Measurements from ENCODE around the gene SRCIN1.
A peak's percentile ranks its signal among the peaks of the same experiment; 100 is the strongest.
"Not testable (repeated sequence)": the region's sequence is repeated elsewhere in the genome, so short reads cannot be mapped to it uniquely, and the experiment has no call there.

SRCIN1 gene

DNA sequence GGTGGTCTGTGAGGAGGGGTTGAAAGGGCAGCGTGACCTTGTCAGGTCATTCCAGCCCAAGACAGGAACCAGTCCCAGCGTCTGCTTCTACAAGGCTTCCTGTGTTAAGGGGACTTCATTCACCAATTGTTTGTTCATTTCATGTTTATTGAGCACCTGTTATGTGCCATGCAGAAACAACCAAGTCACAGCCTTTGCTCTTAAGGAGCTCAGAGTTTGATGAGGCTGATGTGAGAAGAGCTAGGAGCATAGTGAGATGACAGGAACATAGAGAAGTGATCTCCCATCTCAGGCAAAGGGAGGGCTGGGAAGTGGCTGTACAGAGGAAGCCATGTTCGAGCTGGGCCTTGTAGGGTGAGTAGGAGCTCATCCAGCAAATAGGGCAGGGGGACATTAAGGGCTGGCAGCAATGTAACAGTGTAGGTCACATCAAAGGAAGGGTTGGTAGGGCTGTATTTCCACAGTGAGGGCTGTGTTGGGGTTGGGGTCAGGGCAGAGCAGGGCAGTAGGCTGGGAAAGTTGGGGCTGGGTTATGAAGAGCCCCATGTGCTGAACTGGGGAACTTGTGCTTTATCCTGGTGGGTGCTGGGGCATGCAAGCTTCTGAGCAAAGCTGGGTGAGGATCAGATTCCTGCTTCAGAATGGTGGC lies 97.7 kb downstream of the SRCIN1 start:
- no peak for DNase-seq (ENCODE audit: low read depth)

DNA sequence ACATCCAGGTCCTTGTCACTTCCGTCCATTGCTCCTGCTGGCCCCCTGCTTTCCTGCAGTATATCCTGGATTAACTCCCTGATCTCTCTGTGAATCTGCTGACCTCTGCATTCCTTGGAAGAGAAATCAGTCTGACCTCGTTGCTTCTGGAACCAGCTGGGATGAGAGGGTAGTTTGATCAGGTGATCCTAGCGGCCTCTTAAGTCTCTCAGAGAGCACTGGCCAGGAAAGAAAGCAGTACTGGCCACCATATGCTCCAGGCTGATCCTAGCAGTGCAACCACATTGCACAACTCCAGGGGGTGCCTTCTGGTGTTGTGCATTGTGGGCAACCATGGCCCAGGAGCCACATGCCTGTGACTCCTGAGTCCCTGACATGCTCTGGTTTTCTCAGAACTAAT lies 98.3 kb downstream of the SRCIN1 start:
- no peak for DNase-seq (ENCODE audit: low read depth)

DNA sequence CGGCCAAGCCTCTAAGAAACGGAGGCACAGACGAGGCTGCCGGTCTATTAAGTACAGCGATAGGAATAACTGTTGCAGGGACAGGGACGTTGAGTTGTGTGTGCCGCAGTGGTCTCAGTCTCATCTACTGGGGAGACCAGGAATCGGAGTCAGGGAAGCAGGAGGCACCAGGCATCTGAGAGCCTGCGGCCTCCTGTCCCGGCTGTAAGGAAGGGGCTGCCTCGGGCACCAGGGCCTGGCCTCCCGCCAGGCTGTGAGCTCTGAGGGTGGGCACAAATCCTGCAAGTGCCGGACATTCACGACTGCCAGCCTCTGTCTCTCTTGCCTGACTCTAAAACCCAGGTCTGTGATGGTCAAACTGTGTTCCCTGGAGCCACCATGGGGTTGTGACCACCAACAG lies 101.5 kb downstream of the SRCIN1 start:
- no peak for DNase-seq (ENCODE audit: low read depth)

DNA sequence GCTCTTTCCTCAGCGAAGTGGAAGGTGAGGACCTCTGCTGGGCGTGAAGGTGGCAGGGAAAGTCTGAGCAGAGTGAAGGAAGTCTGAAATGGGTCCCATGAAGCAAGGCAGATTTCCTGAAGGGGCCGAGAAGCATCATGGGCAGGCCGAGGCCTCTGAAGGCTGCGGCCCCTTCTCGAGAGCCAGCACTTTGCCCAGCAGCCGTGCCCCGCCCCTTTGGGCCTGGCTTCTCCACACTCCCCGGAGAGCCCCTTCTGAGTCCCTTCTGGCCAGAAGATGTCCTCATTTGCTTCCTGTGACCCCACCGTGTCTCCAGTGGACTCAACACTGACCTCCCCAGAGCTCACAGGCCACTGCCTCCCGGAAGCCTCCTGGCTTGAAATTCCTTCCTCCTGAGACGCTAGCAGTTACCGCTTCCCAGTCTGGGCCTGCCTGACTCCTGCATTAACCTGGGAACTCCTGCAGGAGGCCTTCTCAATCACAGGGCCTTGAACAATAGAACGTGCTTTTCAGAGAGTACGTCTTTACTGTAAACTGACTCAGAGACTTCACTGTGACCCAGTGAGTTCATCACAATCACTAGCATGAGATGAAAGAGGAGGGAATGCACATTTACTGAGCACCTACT lies 102.4 kb downstream of the SRCIN1 start:
- DNase-seq (ENCODE audit: low read depth): not testable (repeated sequence)

- DNase-seq (ENCODE audit: low read depth): not testable (repeated sequence)
These were observed 104.0 kb downstream of the SRCIN1 start for GRCh38 chr17:38501718-38502117.

DNA sequence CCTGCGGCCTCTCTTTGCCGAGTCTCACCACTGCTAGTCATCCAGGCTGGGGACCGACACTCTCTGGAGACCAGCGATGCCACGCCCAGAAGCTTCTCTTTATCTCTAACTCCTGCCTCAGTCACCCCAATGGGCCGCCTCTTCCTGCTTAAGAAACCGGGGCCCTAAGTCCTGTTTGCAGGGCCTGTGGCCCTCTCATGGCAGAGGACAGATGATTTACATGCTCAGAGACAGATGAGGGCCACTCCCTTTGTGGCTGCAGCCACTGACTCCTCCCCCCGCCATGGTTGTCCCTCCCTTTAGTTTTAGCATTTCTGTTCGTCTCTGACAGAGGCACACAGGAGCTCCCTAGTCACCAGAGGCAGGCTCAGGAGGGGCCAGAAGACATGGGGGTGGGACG lies 106.5 kb downstream of the SRCIN1 start:
- DNase-seq (ENCODE audit: low read depth): not testable (repeated sequence)

DNA sequence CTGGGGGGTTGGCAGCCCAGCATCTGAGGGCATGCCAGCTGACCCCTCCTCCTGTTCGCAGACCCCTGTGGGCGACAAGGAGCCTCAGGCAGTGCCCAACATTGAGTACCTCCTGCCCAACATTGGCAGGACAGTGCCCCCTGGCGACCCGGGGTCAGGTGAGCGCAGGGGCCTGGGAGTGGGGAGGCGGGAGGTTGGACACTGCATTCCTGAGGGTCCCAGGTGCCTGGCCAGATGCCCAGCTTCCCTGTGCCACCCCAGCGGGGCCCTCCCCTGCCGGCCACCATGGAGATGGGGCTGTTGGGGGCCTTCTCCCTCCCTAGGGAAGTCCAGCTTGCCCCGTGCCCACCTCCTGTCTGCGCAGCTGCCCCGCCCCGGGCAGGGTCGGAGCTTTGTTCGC lies 107.4 kb downstream of the SRCIN1 start:
- DNase-seq (ENCODE audit: low read depth): no peak

GRCh38 chr17:38497656-38498055 lies 108.1 kb downstream of the SRCIN1 start:
- not testable (repeated sequence) for DNase-seq (ENCODE audit: low read depth)

- DNase-seq (ENCODE audit: low read depth): not testable (repeated sequence)
These were observed 111.6 kb downstream of the SRCIN1 start for GRCh38 chr17:38494152-38494551.

DNA sequence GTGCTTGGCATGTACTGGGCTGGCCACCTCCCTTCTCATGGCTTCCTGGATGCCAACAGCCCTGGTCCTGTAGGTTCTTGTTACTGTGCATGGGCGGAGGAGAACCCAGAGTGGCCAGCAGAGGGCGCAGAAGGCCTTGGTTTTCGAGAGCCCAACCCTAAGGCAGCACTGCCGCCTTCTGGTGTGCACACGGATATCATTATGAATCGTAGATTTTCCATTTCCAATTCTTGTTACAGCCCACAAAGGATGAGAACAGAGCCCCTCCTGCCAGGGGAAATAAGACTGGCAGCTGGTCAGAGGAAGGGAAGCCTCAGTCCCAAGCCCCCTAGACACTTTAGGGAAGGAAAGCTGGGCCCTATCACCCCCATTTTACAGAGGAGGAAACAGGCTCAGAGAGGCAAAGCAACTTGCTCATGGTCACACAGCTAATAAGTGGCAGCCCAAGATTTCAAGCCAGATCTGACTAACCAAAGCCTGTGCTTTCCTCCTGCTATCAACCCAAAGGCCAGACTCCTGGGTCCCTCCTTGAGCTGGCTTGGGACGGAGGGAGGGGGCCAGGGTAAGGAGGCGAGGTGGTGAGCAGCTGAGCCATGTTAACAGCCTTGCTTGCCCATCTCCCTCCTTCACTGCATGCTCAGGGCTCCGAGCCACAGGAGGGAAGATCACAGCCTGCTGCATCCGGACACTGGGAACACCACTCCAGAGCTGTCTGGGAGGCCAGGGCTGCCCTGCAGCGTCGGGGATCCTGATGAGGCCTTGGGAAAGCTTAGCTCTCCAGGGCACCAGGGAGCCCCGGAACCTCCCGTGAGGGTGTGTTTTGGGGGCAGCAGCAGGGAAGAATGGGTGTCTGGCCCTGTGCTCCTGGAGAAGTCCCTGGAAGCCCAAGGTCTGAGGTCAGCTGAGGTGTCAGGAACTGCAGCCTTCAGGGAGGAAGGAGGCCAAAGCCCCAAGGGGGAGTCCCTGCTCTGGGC lies 113.4 kb downstream of the SRCIN1 start:
- peak; percentile 82 for DNase-seq (ENCODE audit: low read depth)

DNA sequence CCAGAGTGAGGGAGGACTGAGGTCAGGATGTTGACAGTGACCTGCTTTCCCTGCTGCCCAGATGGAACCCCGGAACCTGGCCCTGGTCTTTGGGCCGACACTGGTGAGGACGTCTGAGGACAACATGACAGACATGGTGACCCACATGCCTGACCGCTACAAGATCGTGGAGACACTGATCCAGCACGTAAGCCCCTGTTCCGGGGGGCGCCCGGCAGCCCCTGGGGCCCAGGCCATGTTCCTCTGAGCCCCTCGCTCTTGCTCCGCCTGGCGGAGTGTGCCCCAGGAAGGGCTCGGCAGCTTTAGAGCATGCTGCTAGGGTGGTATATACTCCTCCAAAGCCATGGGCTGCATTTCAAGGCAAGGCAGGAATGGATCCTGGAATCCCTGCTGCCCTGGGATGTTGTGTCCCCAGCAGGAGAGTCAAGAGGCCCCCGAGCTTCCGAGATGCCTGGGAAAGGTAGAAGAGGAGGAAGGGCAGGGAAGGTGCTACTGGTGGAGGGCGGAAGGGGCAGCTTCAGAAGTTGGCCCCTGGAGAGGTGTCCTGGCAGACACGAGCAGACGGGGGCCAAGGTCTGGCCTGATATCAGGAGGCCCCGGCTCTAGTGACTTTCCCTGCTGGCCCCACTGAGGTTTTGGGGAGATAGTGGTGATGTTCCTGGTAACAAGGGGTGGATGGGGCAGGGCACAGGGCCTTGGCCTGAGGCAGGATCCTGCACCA lies 114.2 kb downstream of the SRCIN1 start:
- DNase-seq (ENCODE audit: low read depth): not testable (repeated sequence)

- not testable (repeated sequence) for DNase-seq (ENCODE audit: low read depth)
These were observed 116.0 kb downstream of the SRCIN1 start for GRCh38 chr17:38489774-38490173.

DNA sequence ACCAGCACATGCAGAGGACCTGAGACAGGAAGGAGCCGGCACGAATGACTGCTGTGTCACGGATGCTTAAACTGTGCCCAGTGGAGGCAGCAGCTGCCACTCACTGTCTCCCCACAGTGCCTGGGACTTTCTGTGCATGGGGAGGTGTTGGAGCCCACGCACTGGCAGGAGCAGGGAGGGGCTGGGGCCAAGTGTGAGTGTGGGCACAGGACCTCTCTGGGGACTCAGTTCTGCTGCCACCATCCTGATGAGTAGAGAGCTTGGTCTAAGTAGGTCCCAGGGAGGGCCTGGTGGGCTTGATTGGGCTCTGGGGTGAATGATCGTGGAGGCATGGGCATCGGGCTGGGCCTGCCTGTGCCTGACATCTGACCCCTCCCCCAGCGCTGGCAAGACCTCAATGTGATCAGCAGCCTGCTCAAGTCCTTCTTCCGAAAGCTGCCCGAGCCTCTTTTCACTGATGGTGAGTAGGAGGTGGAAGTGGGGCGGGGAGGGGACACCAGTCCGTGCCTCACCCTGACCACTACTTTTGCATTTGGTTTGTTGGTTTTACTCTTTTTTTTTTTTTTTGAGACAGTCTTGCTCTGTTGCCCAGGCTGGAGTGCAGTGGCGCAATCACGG lies 120.0 kb downstream of the SRCIN1 start:
- DNase-seq (ENCODE audit: low read depth): peak; percentile 44

- no peak for DNase-seq (ENCODE audit: low read depth)
These were observed 120.6 kb downstream of the SRCIN1 start for GRCh38 chr17:38485146-38485468.

GRCh38 chr17:38484242-38485145 lies 121.3 kb downstream of the SRCIN1 start:
- peak; percentile 28 for DNase-seq (ENCODE audit: low read depth)

DNA sequence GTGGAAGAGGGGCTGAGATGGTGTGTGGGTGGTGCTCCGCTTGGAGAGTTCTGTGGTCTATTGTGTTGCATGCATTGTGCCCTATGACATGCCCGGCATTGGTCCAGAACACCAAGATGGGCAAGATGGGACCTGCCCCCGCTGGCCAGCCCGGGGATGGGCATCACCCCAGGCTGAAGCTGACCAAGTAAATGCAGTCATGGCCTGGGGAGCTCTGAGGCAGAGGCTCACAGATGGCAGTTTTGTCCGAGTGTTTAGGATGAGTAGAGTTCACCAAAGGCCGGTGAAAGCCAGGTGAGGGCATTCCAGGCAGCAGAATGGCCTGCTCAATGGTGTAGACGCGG lies 123.1 kb downstream of the SRCIN1 start:
- DNase-seq (ENCODE audit: low read depth): not testable (repeated sequence)

GRCh38 chr17:38482039-38482699 lies 123.6 kb downstream of the SRCIN1 start:
- not testable (repeated sequence) for DNase-seq (ENCODE audit: low read depth)
